Activated T-cell treated with anti-CD3 and anti-CD28 coated beads, Interleukin-2, amount 50 U/mL, for 72 hours (primary cell): ENCODE measurements around the gene CBFA2T3. TPM values are rescaled to one million over a fixed set of nuclear protein-coding genes. Genes with fewer than 3 reads are reported as not detected.
"Not testable (repeated sequence)": the region's sequence is repeated elsewhere in the genome, so short reads cannot be mapped to it uniquely, and the experiment has no call there.

Source experiments
- ATAC-seq, 2 donors: fragments of 150-1000 bp; cut with Tn5 transposase; replicated peaks in 1 of 2; 2 replicates each; pipeline ENCODE4 v1.10.0; 2021; ENCODE audit warnings: moderate library complexity in 2 of 2, mild to moderate bottlenecking in 1 of 2
- DNase-seq, 2 donors: peaks; one replicate each; pipeline ENCODE4 v3.0.0; 2021 to 2022; ENCODE audit warnings: mixed read lengths in 1 of 2
- H3K27ac Mint-ChIP-seq: one replicate; pipeline ENCODE4 v1.8.0; 2022; ENCODE audit warnings: mild to moderate bottlenecking, moderate library complexity, mixed read lengths
- H3K27me3 Mint-ChIP-seq: one replicate; pipeline ENCODE4 v1.8.0; 2022; ENCODE audit warnings: low read depth, mixed read lengths
- H3K36me3 Mint-ChIP-seq, 2 donors: one replicate each; pipeline ENCODE4 v1.8.0; 2022; ENCODE audit warnings: mixed read lengths in 2 of 2, mild to moderate bottlenecking in 1 of 2; ENCODE audit not compliant: insufficient read depth in 2 of 2
- H3K4me1 Mint-ChIP-seq: one replicate; pipeline ENCODE4 v1.8.0; 2022; ENCODE audit warnings: low read depth, mixed read lengths
- H3K4me3 Mint-ChIP-seq, 2 donors: one replicate each; pipeline ENCODE4 v1.8.0; 2022; ENCODE audit warnings: mild to moderate bottlenecking in 2 of 2, mixed read lengths in 2 of 2, moderate library complexity in 2 of 2
- H3K9me3 Mint-ChIP-seq, 2 donors: one replicate each; pipeline ENCODE4 v1.8.0; 2022; ENCODE audit warnings: mixed read lengths in 2 of 2
- total RNA-seq, 2 donors: library from RNA; stranded (reverse); gene quantifications; one replicate each; pipeline ENCODE4 v1.2.3, GENCODE V29; 2022

CBFA2T3 gene
- total RNA-seq, 2 donors from 2014 or later, result 1.2 to 1.7 TPM

GRCh38 chr16:88896238-88897070 is 80.6 kb downstream of the CBFA2T3 start:
- Mint-ChIP-seq H3K27me3 (no peaks in the 10 kb centered on the region), H3K4me1 (no peaks in the 10 kb centered on the region), H3K27ac (no peak overlapping the region), H3K36me3 (no peaks in the 10 kb centered on the region), H3K9me3 (no peaks in the 10 kb centered on the region), H3K4me3 (no peak overlapping the region)
- DNase-seq (no peak), ATAC-seq (no peak)

- no peaks in the 10 kb centered on the region for H3K36me3 Mint-ChIP-seq
- H3K4me1 Mint-ChIP-seq, result no peaks in the 10 kb centered on the region
- no peak for ATAC-seq
- H3K27ac Mint-ChIP-seq, result no peak overlapping the region
- DNase-seq, result no peak
- H3K4me3 Mint-ChIP-seq, result no peak overlapping the region
- H3K9me3 Mint-ChIP-seq, result no peaks in the 10 kb centered on the region
- H3K27me3 Mint-ChIP-seq, result no peaks in the 10 kb centered on the region
These were observed 81.7 kb downstream of the CBFA2T3 start for GRCh38 chr16:88895335-88895734.

GRCh38 chr16:88894681-88895300 is 82.2 kb downstream of the CBFA2T3 start:
- H3K9me3 Mint-ChIP-seq, result no peaks in the 10 kb centered on the region
- H3K27me3 Mint-ChIP-seq, result no peaks in the 10 kb centered on the region
- H3K4me1 Mint-ChIP-seq, result no peaks in the 10 kb centered on the region
- DNase-seq (no peak), ATAC-seq (no peak)
- H3K4me3 Mint-ChIP-seq, result no peak overlapping the region
- no peaks in the 10 kb centered on the region for H3K36me3 Mint-ChIP-seq
- no peak overlapping the region for H3K27ac Mint-ChIP-seq

- not testable (repeated sequence) for H3K9me3 Mint-ChIP-seq, H3K36me3 Mint-ChIP-seq, H3K4me3 Mint-ChIP-seq, H3K4me1 Mint-ChIP-seq, H3K27me3 Mint-ChIP-seq, DNase-seq, ATAC-seq, H3K27ac Mint-ChIP-seq
These were observed 82.7 kb downstream of the CBFA2T3 start for GRCh38 chr16:88894266-88894665.

- Mint-ChIP-seq H3K4me1 (no peaks in the 10 kb centered on the region), H3K4me3 (no peak overlapping the region), H3K36me3 (no peaks in the 10 kb centered on the region), H3K27me3 (no peaks in the 10 kb centered on the region), H3K9me3 (no peaks in the 10 kb centered on the region), H3K27ac (no peak overlapping the region)
- no peak for ATAC-seq
- DNase-seq, result no peak
These were observed 83.7 kb downstream of the CBFA2T3 start for GRCh38 chr16:88893127-88893968.

GRCh38 chr16:88892065-88892464 is 84.9 kb downstream of the CBFA2T3 start:
- H3K36me3 Mint-ChIP-seq, result no peaks in the 10 kb centered on the region

GRCh38 chr16:88891083-88891482 is 85.9 kb downstream of the CBFA2T3 start:
- H3K27ac Mint-ChIP-seq, result no peak overlapping the region

More at GRCh38 chr16:88892065-88892464, 84.9 kb downstream of the CBFA2T3 start:
- Mint-ChIP-seq H3K4me1 (no peaks in the 10 kb centered on the region), H3K9me3 (no peaks in the 10 kb centered on the region), H3K27ac (no peak overlapping the region), H3K4me3 (no peak overlapping the region), H3K27me3 (no peaks in the 10 kb centered on the region)
- ATAC-seq (no peak), DNase-seq (no peak)

GRCh38 chr16:88889702-88890352 is 87.2 kb downstream of the CBFA2T3 start:
- H3K27me3 Mint-ChIP-seq, DNase-seq, H3K27ac Mint-ChIP-seq, H3K4me3 Mint-ChIP-seq, H3K9me3 Mint-ChIP-seq, H3K36me3 Mint-ChIP-seq, ATAC-seq, H3K4me1 Mint-ChIP-seq: not testable (repeated sequence)

More at GRCh38 chr16:88891083-88891482, 85.9 kb downstream of the CBFA2T3 start:
- DNase-seq (no peak), ATAC-seq (no peak)
- Mint-ChIP-seq H3K9me3 (no peaks in the 10 kb centered on the region), H3K4me1 (no peaks in the 10 kb centered on the region), H3K27me3 (no peaks in the 10 kb centered on the region), H3K36me3 (no peaks in the 10 kb centered on the region), H3K4me3 (no peak overlapping the region)

GRCh38 chr16:88888461-88889387 is 88.3 kb downstream of the CBFA2T3 start:
- no peaks in the 10 kb centered on the region for H3K9me3 Mint-ChIP-seq
- no peak for DNase-seq
- no peak overlapping the region for H3K4me3 Mint-ChIP-seq
- H3K27me3 Mint-ChIP-seq, result no peaks in the 10 kb centered on the region
- H3K4me1 Mint-ChIP-seq, result no peaks in the 10 kb centered on the region
- no peak overlapping the region for H3K27ac Mint-ChIP-seq
- H3K36me3 Mint-ChIP-seq, result no peaks in the 10 kb centered on the region
- no peak for ATAC-seq

GRCh38 chr16:88888057-88888456 is 89.0 kb downstream of the CBFA2T3 start:
- H3K4me3 Mint-ChIP-seq, result no peak overlapping the region
- no peak overlapping the region for H3K27ac Mint-ChIP-seq
- H3K9me3 Mint-ChIP-seq, result no peaks in the 10 kb centered on the region
- no peak for DNase-seq
- no peaks in the 10 kb centered on the region for H3K36me3 Mint-ChIP-seq
- no peak for ATAC-seq
- H3K4me1 Mint-ChIP-seq, result no peaks in the 10 kb centered on the region
- no peaks in the 10 kb centered on the region for H3K27me3 Mint-ChIP-seq

- H3K9me3 Mint-ChIP-seq, result no peaks in the 10 kb centered on the region
- H3K4me3 Mint-ChIP-seq, result no peak overlapping the region
- H3K27me3 Mint-ChIP-seq, result no peaks in the 10 kb centered on the region
- ATAC-seq (no peak), DNase-seq (no peak)
- H3K4me1 Mint-ChIP-seq, result no peaks in the 10 kb centered on the region
- no peaks in the 10 kb centered on the region for H3K36me3 Mint-ChIP-seq
- H3K27ac Mint-ChIP-seq, result no peak overlapping the region
These were observed 90.0 kb downstream of the CBFA2T3 start for GRCh38 chr16:88886845-88887521.
